Spinal cord (tissue), 10 donors: Measurements from ENCODE around the gene PPFIBP1. TPM values are rescaled to one million over a fixed set of nuclear protein-coding genes. Genes with fewer than 3 reads are reported as not detected.
"Not testable (repeated sequence)": the region's sequence is repeated elsewhere in the genome, so short reads cannot be mapped to it uniquely, and the experiment has no call there.

Source experiments
- DNase-seq, 6 donors: peaks; one replicate each; pipeline versions ENCODE4 v3.0.0 to v3.0.0-alpha.2; 2013 to 2015; ENCODE audit warnings: low spot score in 6 of 6, low read depth in 4 of 6
- H3K27ac ChIP-seq: one replicate; pipeline ENCODE4 v1.5.1; 2013; ENCODE audit warnings: low read depth, low read length, control low read depth
- H3K27me3 ChIP-seq: one replicate; pipeline ENCODE4 v1.6.1; 2013; ENCODE audit warnings: low read length; ENCODE audit not compliant: control insufficient read depth, insufficient read depth
- H3K36me3 ChIP-seq: one replicate; pipeline ENCODE4 v1.6.1; 2013; ENCODE audit warnings: low read length; ENCODE audit not compliant: control insufficient read depth, insufficient read depth
- H3K4me1 ChIP-seq: one replicate; pipeline ENCODE4 v1.6.1; 2013; ENCODE audit warnings: low read length; ENCODE audit not compliant: control insufficient read depth, insufficient read depth
- H3K4me3 ChIP-seq: one replicate; pipeline ENCODE4 v1.5.1; 2013; ENCODE audit warnings: low read depth, low read length, control low read depth
- H3K9me3 ChIP-seq: one replicate; pipeline ENCODE4 v1.6.1; 2013; ENCODE audit warnings: low read length; ENCODE audit not compliant: control insufficient read depth, insufficient read depth
- WGBS: methylation state at CpG from one replicate; pipeline ENCODE4 v1.1.5; 2013; ENCODE audit warnings: missing lambda C conversion rate; ENCODE audit not compliant: insufficient coverage; 5-methylcytosine and 5-hydroxymethylcytosine counted together
- polyA plus RNA-seq, 2 donors: library from polyadenylated mRNA; unstranded; fragments of 120-200 nt; gene quantifications; one replicate each; pipeline ENCODE4 v1.2.1, GENCODE V29; 2013; ENCODE audit not compliant: insufficient read length in 2 of 2
- total RNA-seq, 2 donors: library from RNA; depleted of rRNA in 1 of 2; stranded (reverse); fragments of 120-200 nt in 1 of 2; fragments of >200 nt in 1 of 2; gene quantifications; one replicate each; pipeline versions ENCODE4 v1.2.3 to v1.2.4, GENCODE V29; 2013 to 2014
- donor health status: healthy.

PPFIBP1 gene
- total and polyA plus RNA-seq, 4 donors, result 30.2 to 246 (median 83.7) TPM

DNA sequence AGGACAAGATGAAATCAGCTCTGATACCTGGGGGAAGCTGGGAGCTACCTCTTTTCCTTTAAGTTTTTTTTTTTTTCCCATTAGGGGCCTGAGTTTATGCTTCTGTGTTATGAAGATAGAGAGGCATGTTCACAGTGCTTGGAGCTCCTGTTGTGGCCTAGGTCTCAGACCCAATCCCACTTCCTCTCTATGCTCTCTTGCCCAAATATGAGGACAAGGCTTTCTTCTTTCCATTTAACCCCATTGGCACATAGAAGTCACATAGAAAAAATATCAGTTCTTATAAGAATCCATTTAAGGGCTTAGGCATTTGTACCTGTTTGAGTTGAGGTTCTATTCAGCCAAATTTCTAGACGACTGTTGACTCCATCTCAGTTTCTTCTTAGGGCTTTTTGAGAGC is 199.2 kb downstream of the PPFIBP1 start:
- no peak overlapping the region for H3K4me3 ChIP-seq
- H3K27ac ChIP-seq, result no peak overlapping the region
- no peaks in the 10 kb centered on the region for H3K9me3 ChIP-seq
- no peaks in the 10 kb centered on the region for H3K27me3 ChIP-seq
- no peaks in the 10 kb centered on the region for H3K4me1 ChIP-seq
- DNase-seq, result no peak
- peaks cover 21% of the 10 kb centered on the region for H3K36me3 ChIP-seq
- no CpG with 5 or more reads among the region's 1 CpG for WGBS

DNA sequence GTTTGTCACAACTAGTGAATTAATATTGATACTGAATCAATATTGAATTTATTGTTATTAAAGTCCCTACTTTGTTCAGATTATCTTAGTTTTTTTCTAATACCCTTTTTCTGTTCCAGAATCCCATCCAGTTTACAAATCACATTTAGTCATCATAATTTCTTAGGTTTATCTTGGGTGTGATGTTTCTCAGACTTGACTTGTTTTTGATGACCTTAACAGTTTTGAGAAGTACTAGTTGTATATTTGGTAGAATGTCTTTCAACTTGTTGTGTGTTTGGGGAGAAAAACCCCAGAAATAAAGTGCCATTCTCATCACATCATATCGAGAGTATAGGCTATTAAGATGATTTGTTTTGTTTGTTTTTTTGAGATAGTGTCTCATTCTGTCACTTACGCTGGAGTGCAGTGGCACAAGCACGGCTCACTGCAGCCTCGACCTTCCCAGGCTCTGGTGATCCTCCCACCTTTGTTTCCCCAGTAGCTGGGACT is 206.1 kb downstream of the PPFIBP1 start:
- Histone ChIP-seq H3K27ac (no peak overlapping the region), H3K4me1 (no peaks in the 10 kb centered on the region), H3K36me3 (peaks cover 14% of the 10 kb centered on the region), H3K27me3 (no peaks in the 10 kb centered on the region), H3K9me3 (no peaks in the 10 kb centered on the region), H3K4me3 (no peak overlapping the region)
- no peak for DNase-seq
- 90% methylated on average over 3 of the region's 4 CpGs for WGBS

DNA sequence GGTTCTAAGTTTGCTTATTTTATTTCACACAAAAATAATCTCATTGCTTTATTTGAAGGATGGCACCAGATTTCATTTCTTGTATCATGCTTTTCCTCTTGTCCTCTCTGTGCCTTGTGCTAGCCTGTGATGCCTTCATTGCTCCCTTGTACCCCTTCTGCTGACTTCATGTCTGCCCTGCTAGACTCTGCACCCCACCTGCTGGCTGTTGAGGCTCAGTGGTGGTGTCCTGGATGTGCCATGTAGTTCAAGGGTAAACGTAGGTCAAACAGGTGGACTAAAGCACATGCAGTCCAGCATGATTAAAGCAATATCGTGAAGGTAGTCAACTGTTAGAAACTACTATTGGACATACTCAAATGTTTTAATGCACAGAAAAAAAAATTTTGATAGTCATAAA is 208.3 kb downstream of the PPFIBP1 start:
- WGBS, result no CpG with 5 or more reads among the region's 2 CpGs

DNA sequence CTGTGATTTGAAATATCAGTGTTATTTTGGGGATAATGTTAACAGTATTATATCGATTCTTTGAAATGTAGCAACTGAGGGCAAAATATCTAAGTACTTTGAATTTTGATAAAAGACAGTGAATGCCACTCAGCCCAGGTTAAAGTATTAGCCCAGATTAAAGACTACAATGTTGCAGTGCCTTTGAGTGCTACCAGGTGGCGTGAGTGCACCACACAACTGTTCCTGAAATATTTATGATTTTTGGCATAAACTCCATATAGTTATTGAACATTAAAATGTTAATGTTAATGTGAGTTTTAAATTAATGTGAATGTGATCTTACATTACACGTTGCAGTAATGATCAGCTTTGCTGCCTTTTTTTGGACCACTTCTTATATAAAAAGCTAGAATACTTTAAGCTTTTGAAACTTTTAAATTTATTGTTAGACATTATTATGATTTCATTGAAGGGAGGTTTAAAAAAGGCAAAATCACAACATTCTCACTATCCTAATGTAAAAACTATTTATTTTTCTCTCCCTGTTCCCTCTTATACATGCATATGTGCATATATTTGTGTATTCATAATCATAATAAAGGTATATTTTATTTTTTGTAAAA is 209.1 kb downstream of the PPFIBP1 start:
- Histone ChIP-seq H3K27ac (no peak overlapping the region), H3K4me1 (no peaks in the 10 kb centered on the region), H3K36me3 (peaks cover 10% of the 10 kb centered on the region), H3K9me3 (no peaks in the 10 kb centered on the region), H3K27me3 (no peaks in the 10 kb centered on the region), H3K4me3 (no peak overlapping the region)
- 67% methylated on average over 1 of the region's 3 CpGs for WGBS
- DNase-seq, result peak in 3 of 6 donors; percentile 12 to 72 (median 38)

More for the DNA sequence above, 208.3 kb downstream of the PPFIBP1 start:
- H3K9me3 ChIP-seq, result no peaks in the 10 kb centered on the region
- H3K4me1 ChIP-seq, result no peaks in the 10 kb centered on the region
- DNase-seq, result no peak
- H3K27me3 ChIP-seq, result no peaks in the 10 kb centered on the region
- no peak overlapping the region for H3K4me3 ChIP-seq
- H3K36me3 ChIP-seq, result peaks cover 10% of the 10 kb centered on the region
- H3K27ac ChIP-seq, result no peak overlapping the region

DNA sequence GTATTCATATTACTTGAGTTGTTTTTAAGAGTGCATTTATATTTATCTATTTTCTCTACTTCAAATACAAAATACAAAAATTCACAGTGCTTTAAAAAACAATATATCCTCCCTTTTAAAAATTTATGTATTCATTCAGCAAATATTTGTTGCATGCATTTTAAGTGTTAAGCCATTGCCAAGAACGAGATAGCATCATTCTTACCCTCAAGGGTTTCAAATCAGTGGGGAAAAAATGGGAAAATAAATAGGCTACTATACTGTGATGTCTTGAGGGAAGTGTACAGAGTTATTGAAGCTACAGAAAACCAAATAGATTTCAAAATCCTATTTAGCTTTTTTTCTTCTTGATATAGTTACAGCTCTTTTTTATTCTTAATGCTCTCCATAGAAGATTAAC is 209.8 kb downstream of the PPFIBP1 start:
- no CpG with 5 or more reads among the region's 1 CpG for WGBS
- Histone ChIP-seq H3K4me3 (no peak overlapping the region), H3K4me1 (no peaks in the 10 kb centered on the region), H3K27ac (no peak overlapping the region), H3K27me3 (no peaks in the 10 kb centered on the region), H3K9me3 (no peaks in the 10 kb centered on the region), H3K36me3 (peaks cover 12% of the 10 kb centered on the region)
- DNase-seq, result no peak

DNA sequence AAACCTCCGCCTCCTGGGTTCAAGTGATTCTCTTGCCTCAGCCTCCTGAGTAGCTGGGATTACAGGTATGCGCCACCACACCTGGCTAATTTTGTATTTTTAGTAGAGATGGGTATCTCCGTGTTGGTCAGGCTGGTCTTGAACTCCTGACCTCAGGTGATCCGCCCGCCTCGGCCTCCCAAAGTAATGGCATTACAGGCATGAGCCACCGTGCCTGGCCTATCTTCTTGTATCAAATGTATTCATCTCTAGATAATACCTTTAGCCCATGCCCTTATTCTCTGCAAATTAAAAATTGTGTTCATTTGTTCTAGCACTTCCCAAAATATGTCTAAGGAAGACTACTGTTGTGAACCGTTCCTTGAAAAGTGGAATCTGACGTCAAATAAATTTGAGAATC is 210.3 kb downstream of the PPFIBP1 start:
- H3K27me3 ChIP-seq, H3K4me3 ChIP-seq, DNase-seq, H3K9me3 ChIP-seq, H3K4me1 ChIP-seq, H3K27ac ChIP-seq: not testable (repeated sequence)
- 96% methylated on average over 4 of the region's 9 CpGs for WGBS
- H3K36me3 ChIP-seq, result peaks cover 14% of the 10 kb centered on the region

DNA sequence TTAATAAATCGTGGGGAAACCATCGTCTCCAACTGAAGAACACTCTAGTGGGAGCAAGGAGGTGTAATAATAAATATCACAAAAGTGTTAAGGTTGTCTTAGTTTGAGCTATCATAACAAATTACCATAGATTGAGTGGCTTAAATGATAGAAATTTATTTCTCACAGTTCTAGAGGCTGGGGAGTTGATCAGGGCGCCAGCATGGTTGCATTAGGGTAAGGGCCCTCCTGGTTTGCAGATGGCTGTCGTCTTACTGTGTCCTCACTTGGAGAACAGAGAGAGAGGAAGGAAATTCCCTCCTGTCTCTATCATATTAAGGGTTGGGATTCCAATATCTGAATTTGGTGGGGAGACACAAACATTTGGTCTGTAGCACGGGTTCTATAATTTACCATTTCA is 219.6 kb downstream of the PPFIBP1 start:
- Histone ChIP-seq H3K4me1 (no peaks in the 10 kb centered on the region), H3K36me3 (peaks cover 14% of the 10 kb centered on the region)

More for the DNA sequence above, 219.6 kb downstream of the PPFIBP1 start:
- Histone ChIP-seq H3K27ac (no peak overlapping the region), H3K9me3 (no peaks in the 10 kb centered on the region), H3K4me3 (no peak overlapping the region), H3K27me3 (no peaks in the 10 kb centered on the region)
- no peak for DNase-seq
- WGBS, result no CpG with 5 or more reads among the region's 5 CpGs

Other genes starting within 250 kb of the PPFIBP1 start
- gene BMAL2, start 191.4 kb upstream of the PPFIBP1 start, total RNA-seq, result 10 to 100 TPM; 24.0 to 31.7 TPM
- 10 to 100 TPM; 16.6 to 18.1 TPM for gene BMAL2, start 191.4 kb upstream of the PPFIBP1 start, polyA plus RNA-seq
- under 1 TPM; 0.40 to 0.99 TPM for gene SMCO2, start 77.5 kb upstream of the PPFIBP1 start, total RNA-seq
- gene SMCO2, start 77.5 kb upstream of the PPFIBP1 start, polyA plus RNA-seq, result 1 to 10 TPM; 1.4 to 2.2 TPM
- 1 to 10 TPM; 1.7 to 6.9 TPM for gene REP15, start 172.2 kb downstream of the PPFIBP1 start, total RNA-seq
- 1 to 10 TPM; 1.1 to 1.8 TPM for gene REP15, start 172.2 kb downstream of the PPFIBP1 start, polyA plus RNA-seq
- 10 to 100 TPM; 45.1 to 64.8 TPM for gene MRPS35, start 186.6 kb downstream of the PPFIBP1 start, total RNA-seq
- gene MRPS35, start 186.6 kb downstream of the PPFIBP1 start, polyA plus RNA-seq, result 10 to 100 TPM; 50.9 to 60.6 TPM